HEK293 (cell line): Measurements from ENCODE around the gene PID1.

Experiments
- GLI4 ChIP-seq: fragments of 450-650 bp; formaldehyde crosslinking; IDR thresholded peaks from 2 replicates; pipeline ENCODE4 v1.5.1; 2016; ENCODE audit warnings: missing biosample characterization, missing genetic modification characterization
- HOXA7 ChIP-seq: sonication (generic); formaldehyde crosslinking; IDR thresholded peaks from 2 replicates; pipeline ENCODE4 v1.8.1; 2022; ENCODE audit warnings: missing genetic modification reagents, borderline replicate concordance
- TCF7L2 ChIP-seq: IDR thresholded peaks from 2 replicates; pipeline ENCODE4 v1.6.1; 2011; ENCODE audit warnings: low read depth, mild to moderate bottlenecking, inconsistent platforms, low read length, moderate library complexity, borderline replicate concordance
- ZBTB7A ChIP-seq: fragments of 450-650 bp; formaldehyde crosslinking; IDR thresholded peaks from 2 replicates; pipeline ENCODE4 v1.5.1; 2016; ENCODE audit warnings: low read depth, missing biosample characterization, missing genetic modification characterization
- ZBTB8A ChIP-seq: fragments of 450-650 bp; formaldehyde crosslinking; IDR thresholded peaks from 2 replicates; pipeline ENCODE4 v1.5.1; 2016; ENCODE audit warnings: missing biosample characterization, missing genetic modification characterization
- ZNF223 ChIP-seq: fragments of 450-650 bp; formaldehyde crosslinking; IDR thresholded peaks from 2 replicates; pipeline ENCODE4 v1.5.1; 2016; ENCODE audit warnings: missing biosample characterization, missing genetic modification characterization
- ZNF239 ChIP-seq: fragments of 450-650 bp; formaldehyde crosslinking; IDR thresholded peaks from 2 replicates; pipeline ENCODE4 v1.5.1; 2016; ENCODE audit warnings: missing biosample characterization, missing genetic modification characterization
- ZNF529 ChIP-seq: fragments of 450-650 bp; formaldehyde crosslinking; IDR thresholded peaks from 2 replicates; pipeline ENCODE4 v1.5.1; 2017; ENCODE audit warnings: missing genetic modification characterization, missing biosample characterization; ENCODE audit not compliant: insufficient replicate concordance
- ZNF544 ChIP-seq: fragments of 450-650 bp; formaldehyde crosslinking; IDR thresholded peaks from 2 replicates; pipeline ENCODE4 v1.5.0; 2017; ENCODE audit warnings: missing biosample characterization, missing genetic modification characterization
- TF ChIP-seq, protein P1 (sequence below): fragments of 450-650 bp; formaldehyde crosslinking; IDR thresholded peaks from 2 replicates; pipeline ENCODE4 v1.5.1; 2016; ENCODE audit warnings: missing biosample characterization, missing genetic modification characterization
- TF ChIP-seq, protein P2 (sequence below): fragments of 450-650 bp; formaldehyde crosslinking; IDR thresholded peaks from 2 replicates; pipeline ENCODE4 v1.5.1; 2016; ENCODE audit warnings: missing biosample characterization, missing genetic modification characterization
- TF ChIP-seq, protein P3 (sequence below): fragments of 450-650 bp; formaldehyde crosslinking; conservative IDR thresholded peaks from 2 replicates; pipeline ENCODE4 v1.5.1; 2016; ENCODE audit warnings: low read depth, missing biosample characterization, missing genetic modification characterization
- TF ChIP-seq, protein P4 (sequence below): fragments of 450-650 bp; formaldehyde crosslinking; IDR thresholded peaks from 2 replicates; pipeline ENCODE4 v1.5.1; 2016; ENCODE audit warnings: missing biosample characterization, missing genetic modification characterization
- TF ChIP-seq, protein P5 (sequence below): fragments of 450-650 bp; formaldehyde crosslinking; IDR thresholded peaks from 2 replicates; pipeline ENCODE4 v1.5.1; 2017; ENCODE audit warnings: missing biosample characterization, missing genetic modification characterization

DNA sequence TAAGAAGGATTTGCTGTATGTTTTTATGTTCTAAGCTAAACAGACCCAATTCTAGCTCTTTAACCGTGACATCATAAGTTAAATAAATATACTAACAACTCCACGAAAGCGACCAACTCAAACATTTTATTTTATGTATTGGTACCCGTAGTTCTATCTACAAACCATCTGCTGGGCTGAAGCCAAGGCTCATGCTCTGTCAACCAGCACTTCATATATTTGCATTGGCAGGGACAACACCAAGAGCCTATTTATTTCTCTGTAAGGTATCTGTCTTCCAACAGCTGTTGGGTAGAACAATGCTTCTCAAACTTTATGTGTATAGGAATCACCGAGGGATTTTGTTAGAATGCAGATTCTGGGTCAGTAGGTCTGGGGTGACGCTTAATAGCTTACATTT lies 64.5 kb downstream of the PID1 start:
- TF ChIP-seq ZNF223: no peak
- TF ChIP-seq, protein P1, sequence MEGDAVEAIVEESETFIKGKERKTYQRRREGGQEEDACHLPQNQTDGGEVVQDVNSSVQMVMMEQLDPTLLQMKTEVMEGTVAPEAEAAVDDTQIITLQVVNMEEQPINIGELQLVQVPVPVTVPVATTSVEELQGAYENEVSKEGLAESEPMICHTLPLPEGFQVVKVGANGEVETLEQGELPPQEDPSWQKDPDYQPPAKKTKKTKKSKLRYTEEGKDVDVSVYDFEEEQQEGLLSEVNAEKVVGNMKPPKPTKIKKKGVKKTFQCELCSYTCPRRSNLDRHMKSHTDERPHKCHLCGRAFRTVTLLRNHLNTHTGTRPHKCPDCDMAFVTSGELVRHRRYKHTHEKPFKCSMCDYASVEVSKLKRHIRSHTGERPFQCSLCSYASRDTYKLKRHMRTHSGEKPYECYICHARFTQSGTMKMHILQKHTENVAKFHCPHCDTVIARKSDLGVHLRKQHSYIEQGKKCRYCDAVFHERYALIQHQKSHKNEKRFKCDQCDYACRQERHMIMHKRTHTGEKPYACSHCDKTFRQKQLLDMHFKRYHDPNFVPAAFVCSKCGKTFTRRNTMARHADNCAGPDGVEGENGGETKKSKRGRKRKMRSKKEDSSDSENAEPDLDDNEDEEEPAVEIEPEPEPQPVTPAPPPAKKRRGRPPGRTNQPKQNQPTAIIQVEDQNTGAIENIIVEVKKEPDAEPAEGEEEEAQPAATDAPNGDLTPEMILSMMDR: no peak
- no peak for TF ChIP-seq ZNF529 (tag by site-specific recombination)
- no peak for TF ChIP-seq ZBTB8A (tag by site-specific recombination)
- TF ChIP-seq, protein P2, sequence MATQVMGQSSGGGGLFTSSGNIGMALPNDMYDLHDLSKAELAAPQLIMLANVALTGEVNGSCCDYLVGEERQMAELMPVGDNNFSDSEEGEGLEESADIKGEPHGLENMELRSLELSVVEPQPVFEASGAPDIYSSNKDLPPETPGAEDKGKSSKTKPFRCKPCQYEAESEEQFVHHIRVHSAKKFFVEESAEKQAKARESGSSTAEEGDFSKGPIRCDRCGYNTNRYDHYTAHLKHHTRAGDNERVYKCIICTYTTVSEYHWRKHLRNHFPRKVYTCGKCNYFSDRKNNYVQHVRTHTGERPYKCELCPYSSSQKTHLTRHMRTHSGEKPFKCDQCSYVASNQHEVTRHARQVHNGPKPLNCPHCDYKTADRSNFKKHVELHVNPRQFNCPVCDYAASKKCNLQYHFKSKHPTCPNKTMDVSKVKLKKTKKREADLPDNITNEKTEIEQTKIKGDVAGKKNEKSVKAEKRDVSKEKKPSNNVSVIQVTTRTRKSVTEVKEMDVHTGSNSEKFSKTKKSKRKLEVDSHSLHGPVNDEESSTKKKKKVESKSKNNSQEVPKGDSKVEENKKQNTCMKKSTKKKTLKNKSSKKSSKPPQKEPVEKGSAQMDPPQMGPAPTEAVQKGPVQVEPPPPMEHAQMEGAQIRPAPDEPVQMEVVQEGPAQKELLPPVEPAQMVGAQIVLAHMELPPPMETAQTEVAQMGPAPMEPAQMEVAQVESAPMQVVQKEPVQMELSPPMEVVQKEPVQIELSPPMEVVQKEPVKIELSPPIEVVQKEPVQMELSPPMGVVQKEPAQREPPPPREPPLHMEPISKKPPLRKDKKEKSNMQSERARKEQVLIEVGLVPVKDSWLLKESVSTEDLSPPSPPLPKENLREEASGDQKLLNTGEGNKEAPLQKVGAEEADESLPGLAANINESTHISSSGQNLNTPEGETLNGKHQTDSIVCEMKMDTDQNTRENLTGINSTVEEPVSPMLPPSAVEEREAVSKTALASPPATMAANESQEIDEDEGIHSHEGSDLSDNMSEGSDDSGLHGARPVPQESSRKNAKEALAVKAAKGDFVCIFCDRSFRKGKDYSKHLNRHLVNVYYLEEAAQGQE: no peak
- no peak for TF ChIP-seq TCF7L2
- no peak for TF ChIP-seq HOXA7 (CRISPR knock-in tag)
- no peak for TF ChIP-seq ZNF544 (tag by site-specific recombination)
- no peak for TF ChIP-seq ZBTB7A (tag by site-specific recombination)
- TF ChIP-seq, protein P3, sequence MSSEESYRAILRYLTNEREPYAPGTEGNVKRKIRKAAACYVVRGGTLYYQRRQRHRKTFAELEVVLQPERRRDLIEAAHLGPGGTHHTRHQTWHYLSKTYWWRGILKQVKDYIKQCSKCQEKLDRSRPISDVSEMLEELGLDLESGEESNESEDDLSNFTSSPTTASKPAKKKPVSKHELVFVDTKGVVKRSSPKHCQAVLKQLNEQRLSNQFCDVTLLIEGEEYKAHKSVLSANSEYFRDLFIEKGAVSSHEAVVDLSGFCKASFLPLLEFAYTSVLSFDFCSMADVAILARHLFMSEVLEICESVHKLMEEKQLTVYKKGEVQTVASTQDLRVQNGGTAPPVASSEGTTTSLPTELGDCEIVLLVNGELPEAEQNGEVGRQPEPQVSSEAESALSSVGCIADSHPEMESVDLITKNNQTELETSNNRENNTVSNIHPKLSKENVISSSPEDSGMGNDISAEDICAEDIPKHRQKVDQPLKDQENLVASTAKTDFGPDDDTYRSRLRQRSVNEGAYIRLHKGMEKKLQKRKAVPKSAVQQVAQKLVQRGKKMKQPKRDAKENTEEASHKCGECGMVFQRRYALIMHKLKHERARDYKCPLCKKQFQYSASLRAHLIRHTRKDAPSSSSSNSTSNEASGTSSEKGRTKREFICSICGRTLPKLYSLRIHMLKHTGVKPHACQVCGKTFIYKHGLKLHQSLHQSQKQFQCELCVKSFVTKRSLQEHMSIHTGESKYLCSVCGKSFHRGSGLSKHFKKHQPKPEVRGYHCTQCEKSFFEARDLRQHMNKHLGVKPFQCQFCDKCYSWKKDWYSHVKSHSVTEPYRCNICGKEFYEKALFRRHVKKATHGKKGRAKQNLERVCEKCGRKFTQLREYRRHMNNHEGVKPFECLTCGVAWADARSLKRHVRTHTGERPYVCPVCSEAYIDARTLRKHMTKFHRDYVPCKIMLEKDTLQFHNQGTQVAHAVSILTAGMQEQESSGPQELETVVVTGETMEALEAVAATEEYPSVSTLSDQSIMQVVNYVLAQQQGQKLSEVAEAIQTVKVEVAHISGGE (tag by site-specific recombination): no peak
- no peak for TF ChIP-seq ZNF239 (tag by site-specific recombination)
- TF ChIP-seq GLI4 (tag by site-specific recombination): no peak
- TF ChIP-seq, protein P4, sequence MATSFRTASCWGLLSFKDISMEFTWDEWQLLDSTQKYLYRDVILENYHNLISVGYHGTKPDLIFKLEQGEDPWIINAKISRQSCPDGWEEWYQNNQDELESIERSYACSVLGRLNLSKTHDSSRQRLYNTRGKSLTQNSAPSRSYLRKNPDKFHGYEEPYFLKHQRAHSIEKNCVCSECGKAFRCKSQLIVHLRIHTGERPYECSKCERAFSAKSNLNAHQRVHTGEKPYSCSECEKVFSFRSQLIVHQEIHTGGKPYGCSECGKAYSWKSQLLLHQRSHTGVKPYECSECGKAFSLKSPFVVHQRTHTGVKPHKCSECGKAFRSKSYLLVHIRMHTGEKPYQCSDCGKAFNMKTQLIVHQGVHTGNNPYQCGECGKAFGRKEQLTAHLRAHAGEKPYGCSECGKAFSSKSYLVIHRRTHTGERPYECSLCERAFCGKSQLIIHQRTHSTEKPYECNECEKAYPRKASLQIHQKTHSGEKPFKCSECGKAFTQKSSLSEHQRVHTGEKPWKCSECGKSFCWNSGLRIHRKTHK (tag by site-specific recombination): no peak
- TF ChIP-seq, protein P5, sequence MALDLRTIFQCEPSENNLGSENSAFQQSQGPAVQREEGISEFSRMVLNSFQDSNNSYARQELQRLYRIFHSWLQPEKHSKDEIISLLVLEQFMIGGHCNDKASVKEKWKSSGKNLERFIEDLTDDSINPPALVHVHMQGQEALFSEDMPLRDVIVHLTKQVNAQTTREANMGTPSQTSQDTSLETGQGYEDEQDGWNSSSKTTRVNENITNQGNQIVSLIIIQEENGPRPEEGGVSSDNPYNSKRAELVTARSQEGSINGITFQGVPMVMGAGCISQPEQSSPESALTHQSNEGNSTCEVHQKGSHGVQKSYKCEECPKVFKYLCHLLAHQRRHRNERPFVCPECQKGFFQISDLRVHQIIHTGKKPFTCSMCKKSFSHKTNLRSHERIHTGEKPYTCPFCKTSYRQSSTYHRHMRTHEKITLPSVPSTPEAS: no peak
